AG04450 (cell line): Measurements from ENCODE around the gene BMP8B. TPM values are rescaled to one million over a fixed set of nuclear protein-coding genes. Genes with fewer than 3 reads are reported as not detected.
"Not testable (repeated sequence)": the region's sequence is repeated elsewhere in the genome, so short reads cannot be mapped to it uniquely, and the experiment has no call there.

Experiments
- CTCF ChIA-PET: fragments of 300-600, 350-600 bp; formaldehyde crosslinking; extraction: SDS; loops from one replicate; lab custom pipeline; 2022; ENCODE audit warnings: antibody characterized with exemption, inconsistent platforms; lab: Charles Lee
- POLR2A ChIA-PET: fragments of 350-600 bp; formaldehyde crosslinking; extraction: SDS; loops from one replicate; lab custom pipeline; 2021; ENCODE audit warnings: antibody characterized with exemption, inconsistent platforms; lab: Yijun Ruan, JAX
- DNase-seq: peaks from one replicate; pipeline ENCODE4 v3.0.0-alpha.2; 2011; ENCODE audit warnings: low read depth, low spot score
- H3K27ac ChIP-seq: one replicate; pipeline ENCODE4 v1.5.1; 2012; ENCODE audit warnings: low read depth, low read length, control low read depth
- H3K27me3 ChIP-seq: one replicate; pipeline ENCODE4 v1.6.0; 2012; ENCODE audit warnings: low read length; ENCODE audit not compliant: control insufficient read depth, insufficient read depth
- H3K4me3 ChIP-seq: 2 replicates; pipeline ENCODE4 v1.5.1; 2011; ENCODE audit warnings: mild to moderate bottlenecking, low read depth, low read length, control low read depth
- H3K9me3 ChIP-seq: 2 replicates; pipeline ENCODE4 v1.5.1; 2012; ENCODE audit warnings: low read length; ENCODE audit not compliant: control insufficient read depth, insufficient read depth
- CTCF ChIP-seq: IDR thresholded peaks from 2 replicates; pipeline ENCODE4 v1.5.1; 2011; ENCODE audit warnings: low read depth, low read length, control low read depth, inconsistent platforms
- polyA plus RNA-seq: library from polyadenylated mRNA; depleted of rRNA; stranded (reverse); fragments of >200 nt; gene quantifications from 2 replicates; pipeline ENCODE4 v1.2.3, GENCODE V29; 2011

BMP8B gene
- polyA plus RNA-seq, 1 experiment = not detected

- ChIA-PET CTCF (interaction anchor here (1.0 to 1.8 kb wide), 3 partner anchors 9 to 205 kb away, joined by 3 to 8 read pairs (median 8); no protein-coding TSS in a partner anchor), POLR2A (no interaction called here)
- Histone ChIP-seq H3K4me3 (no peak overlapping the region), H3K9me3 (no peaks in the 10 kb centered on the region; the same call in 1 of the 2 replicates), H3K27me3 (no peaks in the 10 kb centered on the region), H3K27ac (no peak overlapping the region)
- TF ChIP-seq CTCF = peak; percentile 28
- DNase-seq = no peak
Measured at GRCh38 chr1:39827201-39827600, 38.5 kb upstream of the BMP8B start.

GRCh38 chr1:39826583-39826982 lies 37.9 kb upstream of the BMP8B start:
- Histone ChIP-seq H3K4me3 (no peak overlapping the region), H3K27ac (no peak overlapping the region), H3K27me3 (no peaks in the 10 kb centered on the region), H3K9me3 (no peaks in the 10 kb centered on the region; the same call in 1 of the 2 replicates)
- TF ChIP-seq CTCF = no peak
- DNase-seq = no peak
- CTCF ChIA-PET = interaction anchor here (1.0 to 1.8 kb wide), 3 partner anchors 9 to 205 kb away, joined by 3 to 8 read pairs (median 8); no protein-coding TSS in a partner anchor
- POLR2A ChIA-PET = no interaction called here

GRCh38 chr1:39825432-39825941 lies 36.8 kb upstream of the BMP8B start:
- POLR2A ChIA-PET = no interaction called here

GRCh38 chr1:39823450-39823849 lies 34.8 kb upstream of the BMP8B start:
- DNase-seq, H3K4me3 ChIP-seq, H3K27ac ChIP-seq, H3K9me3 ChIP-seq, POLR2A ChIA-PET, H3K27me3 ChIP-seq: not testable (repeated sequence)
- CTCF ChIA-PET = interaction anchor here (0.6 to 1.3 kb wide), 5 partner anchors 13 to 151 kb away, joined by 3 read pairs; no protein-coding TSS in a partner anchor

More at GRCh38 chr1:39825432-39825941, 36.8 kb upstream of the BMP8B start:
- Histone ChIP-seq H3K9me3 (no peaks in the 10 kb centered on the region; the same call in 1 of the 2 replicates), H3K4me3 (no peak overlapping the region), H3K27me3 (peaks cover under 1% of the 10 kb centered on the region), H3K27ac (no peak overlapping the region)
- no peak for DNase-seq
- TF ChIP-seq CTCF = no peak
- CTCF ChIA-PET = interaction anchor here (1.0 to 1.4 kb wide), 2 partner anchors 8 to 207 kb away, joined by 3 to 8 read pairs; no protein-coding TSS in a partner anchor

- Histone ChIP-seq H3K27me3 (peaks cover 7% of the 10 kb centered on the region), H3K27ac (no peak overlapping the region), H3K4me3 (no peak overlapping the region), H3K9me3 (no peaks in the 10 kb centered on the region; the same call in none of the 2 replicates)
- ChIA-PET POLR2A (no interaction called here), CTCF (interaction anchor here (0.8 to 2.1 kb wide), 3 partner anchors 78 to 152 kb away, joined by 3 to 11 read pairs (median 3); no protein-coding TSS in a partner anchor)
- no peak for DNase-seq
- TF ChIP-seq CTCF = no peak
Measured at GRCh38 chr1:39822146-39822545, 33.5 kb upstream of the BMP8B start.
